HAP-1 (cell line): ENCODE data around the gene SRSF12.
"Not testable (repeated sequence)": the region's sequence is repeated elsewhere in the genome, so short reads cannot be mapped to it uniquely, and the experiment has no call there.

Experiments used
- DNase-seq, 2 experiments: peaks; one replicate each; pipeline ENCODE4 v3.0.0-alpha.2; 2016 to 2020; ENCODE audit warnings: low spot score in 2 of 2
- H3K27me3 ChIP-seq: fragments of 250-450 bp; sonication (Bioruptor Pico); 2 replicates; pipeline ENCODE4 v1.5.1; 2020; ENCODE audit warnings: low read depth, mild to moderate bottlenecking, moderate library complexity
- H3K36me3 ChIP-seq: fragments of 250-450 bp; sonication (Bioruptor Pico); replicated peaks from 2 replicates; pipeline ENCODE4 v1.5.1; 2020; ENCODE audit warnings: mild to moderate bottlenecking
- H3K4me1 ChIP-seq: fragments of 250-450 bp; sonication (Bioruptor Pico); 2 replicates; pipeline ENCODE4 v1.5.1; 2020; ENCODE audit warnings: mild to moderate bottlenecking
- H3K4me3 ChIP-seq: fragments of 250-450 bp; sonication (Bioruptor Pico); 2 replicates; pipeline ENCODE4 v1.5.1; 2020; ENCODE audit warnings: mild to moderate bottlenecking, moderate library complexity
- H3K9me3 ChIP-seq: fragments of 250-450 bp; sonication (Bioruptor Pico); 2 replicates; pipeline ENCODE4 v1.5.1; 2020; ENCODE audit warnings: mild to moderate bottlenecking, moderate library complexity
- in situ Hi-C: fragments of 300-500 bp; cut with MboI; formaldehyde crosslinking; loops from 3 replicates; pipeline ENCODE4 v1.14.3; 2020; ENCODE audit warnings: low sequenced_read_pairs, inconsistent platforms, mixed read lengths

The SRSF12 gene

DNA sequence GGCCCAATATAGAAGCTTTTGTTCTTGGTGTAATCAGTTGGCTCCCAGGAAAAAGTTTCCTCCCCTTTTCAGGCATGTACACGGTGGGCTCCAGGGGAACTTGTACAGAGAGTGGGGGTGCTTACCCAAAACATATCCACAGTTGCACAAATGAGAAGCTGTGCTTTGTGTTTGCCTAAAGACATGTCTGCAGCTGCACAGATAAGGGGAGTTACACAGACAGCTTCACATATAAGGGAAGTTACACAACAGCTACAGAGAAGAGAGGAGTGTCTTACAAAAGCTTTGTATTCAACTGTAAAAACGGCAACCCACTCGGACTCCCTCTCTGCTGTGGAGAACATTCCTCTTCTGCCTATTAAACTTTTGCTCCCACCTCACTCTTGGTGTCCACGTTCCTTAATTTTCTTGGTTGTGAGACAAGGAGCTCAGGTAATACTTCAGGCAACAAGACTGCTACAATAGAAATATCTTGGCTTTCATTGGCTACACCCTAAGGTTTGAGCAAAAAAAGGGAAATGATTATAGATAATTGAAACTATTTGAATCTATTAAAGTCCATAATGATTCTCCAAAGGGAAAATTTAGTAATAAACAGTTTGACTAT is 44.8 kb downstream of the SRSF12 start:
- in situ Hi-C loops, result no loop called here
- DNase-seq, result no peak
- Histone ChIP-seq H3K36me3 (no peaks in the 10 kb centered on the region), H3K4me3 (no peak overlapping the region), H3K27me3 (no peaks in the 10 kb centered on the region; the same call in 1 of the 2 replicates), H3K4me1 (no peaks in the 10 kb centered on the region), H3K9me3 (no peaks in the 10 kb centered on the region; the same call in none of the 2 replicates)

DNA sequence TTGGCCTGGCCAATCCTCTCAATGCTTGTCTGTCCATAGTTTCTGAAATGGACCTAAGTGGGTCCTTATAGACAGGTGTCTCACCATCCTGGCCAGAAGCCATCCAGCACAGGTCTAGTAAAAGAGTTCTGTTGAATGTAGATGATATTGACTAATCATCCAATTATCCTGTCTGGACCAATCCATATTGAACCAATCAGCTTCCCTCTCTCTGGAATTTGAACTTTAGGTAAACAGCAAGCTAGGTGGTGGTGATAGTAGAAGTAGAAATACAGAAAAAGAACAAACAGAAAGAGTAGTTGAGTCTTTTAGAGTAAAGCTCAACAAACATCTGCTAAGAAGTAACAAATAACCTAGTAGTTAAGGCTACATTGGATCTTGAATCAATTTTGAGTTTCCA is 46.8 kb downstream of the SRSF12 start:
- no peak for DNase-seq
- no peak overlapping the region for H3K4me3 ChIP-seq
- no peaks in the 10 kb centered on the region; the same call in none of the 2 replicates for H3K9me3 ChIP-seq
- H3K4me1 ChIP-seq, result no peaks in the 10 kb centered on the region
- in situ Hi-C loops, result no loop called here
- no peaks in the 10 kb centered on the region; the same call in 1 of the 2 replicates for H3K27me3 ChIP-seq
- no peaks in the 10 kb centered on the region for H3K36me3 ChIP-seq

DNA sequence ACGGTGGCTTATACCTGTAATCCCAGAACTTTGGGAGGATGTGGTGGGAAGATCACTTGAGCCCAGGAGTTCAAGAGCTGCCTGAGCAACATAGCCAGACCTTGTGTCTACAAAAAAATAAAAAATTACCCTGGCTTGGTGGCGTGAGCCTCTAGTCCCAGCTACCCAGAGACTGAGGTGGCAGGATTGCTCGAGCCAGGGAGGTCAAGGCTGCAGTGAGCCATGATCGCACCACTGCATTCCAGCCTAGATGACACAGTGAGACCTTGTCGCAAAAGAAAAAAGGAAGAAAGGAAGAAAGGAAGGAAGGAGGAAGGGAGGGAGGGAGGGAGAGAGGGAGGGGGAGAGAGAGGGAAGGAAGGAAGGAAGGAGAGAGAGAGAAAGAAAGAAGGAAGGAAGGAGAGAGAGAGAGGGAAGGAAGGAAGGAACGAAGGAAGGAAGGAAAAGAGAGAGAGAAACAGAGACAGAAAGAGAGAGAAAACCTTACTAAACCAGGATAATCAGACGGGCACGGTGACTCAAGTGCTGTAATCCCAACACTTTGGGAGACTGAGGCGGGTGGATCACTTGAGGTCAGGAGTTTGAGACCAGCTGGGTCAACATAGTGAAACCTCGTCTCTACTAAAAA is 48.2 kb downstream of the SRSF12 start:
- H3K4me3 ChIP-seq, result no peak overlapping the region
- no peaks in the 10 kb centered on the region; the same call in none of the 2 replicates for H3K9me3 ChIP-seq
- in situ Hi-C loops, result no loop called here
- no peaks in the 10 kb centered on the region for H3K36me3 ChIP-seq
- H3K4me1 ChIP-seq, result no peaks in the 10 kb centered on the region
- H3K27me3 ChIP-seq, result no peaks in the 10 kb centered on the region; the same call in 1 of the 2 replicates
- DNase-seq, result no peak

DNA sequence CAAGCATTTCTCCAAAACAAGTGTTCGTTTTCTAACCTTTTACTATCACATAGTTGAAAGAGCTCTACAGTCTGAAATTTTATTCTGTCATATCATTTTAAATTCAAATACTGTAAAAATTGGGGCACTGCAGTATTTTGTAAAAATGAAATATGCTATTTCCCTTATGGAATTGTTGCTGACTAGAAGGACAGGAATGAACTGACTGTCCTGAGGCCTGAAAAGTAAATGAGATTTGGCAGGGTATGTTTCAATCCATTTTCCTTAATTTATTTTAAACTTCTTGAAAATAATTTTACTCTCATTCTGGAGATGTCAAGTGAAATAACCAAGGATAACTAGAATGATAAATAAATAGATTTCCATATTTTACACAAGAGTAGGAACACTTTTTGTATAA is 49.2 kb downstream of the SRSF12 start:
- Histone ChIP-seq H3K9me3 (no peaks in the 10 kb centered on the region; the same call in none of the 2 replicates), H3K27me3 (no peaks in the 10 kb centered on the region; the same call in 1 of the 2 replicates), H3K36me3 (no peaks in the 10 kb centered on the region), H3K4me3 (no peak overlapping the region), H3K4me1 (no peaks in the 10 kb centered on the region)
- no peak for DNase-seq
- in situ Hi-C loops, result no loop called here

DNA sequence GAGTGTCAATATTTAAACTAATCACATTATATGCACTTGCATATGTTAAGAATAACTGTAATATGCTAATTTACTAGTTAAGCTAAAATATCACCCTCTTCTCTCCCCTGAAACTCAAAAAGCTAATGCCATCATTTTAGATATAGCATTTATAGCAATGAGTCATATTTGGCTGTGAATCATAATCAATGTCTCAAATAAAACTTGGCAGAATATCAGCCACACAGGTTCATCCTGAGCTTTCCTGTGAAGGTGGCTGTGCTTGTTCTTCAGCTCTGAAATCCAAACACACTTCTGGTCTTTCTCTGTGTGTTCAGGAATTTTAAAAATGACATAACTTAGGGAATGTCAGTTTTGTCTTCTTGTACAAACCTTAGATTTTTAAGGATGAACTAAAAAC is 50.1 kb downstream of the SRSF12 start:
- Histone ChIP-seq H3K27me3 (no peaks in the 10 kb centered on the region; the same call in 1 of the 2 replicates), H3K4me1 (no peaks in the 10 kb centered on the region), H3K4me3 (no peak overlapping the region), H3K9me3 (no peaks in the 10 kb centered on the region; the same call in 1 of the 2 replicates), H3K36me3 (no peaks in the 10 kb centered on the region)
- in situ Hi-C loops, result no loop called here
- no peak for DNase-seq

DNA sequence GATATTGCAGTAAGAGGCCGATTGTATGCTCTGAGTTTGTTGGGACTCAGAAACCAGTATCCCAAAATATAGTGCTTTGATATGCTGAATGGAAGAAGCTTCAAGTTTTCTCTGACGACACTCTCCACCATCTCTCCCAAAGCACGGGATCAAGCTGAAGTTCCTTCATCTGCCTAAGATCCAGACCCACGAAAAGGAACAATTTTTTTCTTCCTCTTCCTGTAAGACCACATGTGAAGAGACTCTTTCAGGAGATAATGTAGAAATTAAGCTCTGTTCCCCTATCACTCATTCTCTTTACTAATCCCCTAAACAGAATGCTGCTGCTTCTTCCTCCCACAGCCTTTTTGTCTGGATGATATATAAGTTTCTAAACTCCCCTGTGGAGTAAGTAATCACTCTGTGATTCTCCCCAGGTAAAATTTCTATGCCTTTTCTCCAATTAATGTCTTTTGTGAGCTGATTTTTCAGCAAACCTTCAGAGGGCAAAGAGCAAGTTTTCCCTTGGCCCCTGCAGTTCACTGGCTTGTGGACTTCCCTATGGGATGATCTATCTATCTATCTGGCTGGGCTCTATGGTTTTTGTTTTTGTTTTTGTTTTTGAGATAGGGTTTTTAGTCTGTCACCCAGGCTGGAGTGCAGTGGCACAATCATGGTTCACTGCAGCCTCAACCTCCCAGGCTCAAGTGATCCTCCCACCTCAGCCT is 50.8 kb downstream of the SRSF12 start:
- Histone ChIP-seq H3K36me3 (no peaks in the 10 kb centered on the region), H3K27me3 (no peaks in the 10 kb centered on the region), H3K9me3 (no peaks in the 10 kb centered on the region; the same call in 1 of the 2 replicates), H3K4me3 (no peak overlapping the region), H3K4me1 (no peaks in the 10 kb centered on the region)
- in situ Hi-C loops, result no loop called here
- no peak for DNase-seq

DNA sequence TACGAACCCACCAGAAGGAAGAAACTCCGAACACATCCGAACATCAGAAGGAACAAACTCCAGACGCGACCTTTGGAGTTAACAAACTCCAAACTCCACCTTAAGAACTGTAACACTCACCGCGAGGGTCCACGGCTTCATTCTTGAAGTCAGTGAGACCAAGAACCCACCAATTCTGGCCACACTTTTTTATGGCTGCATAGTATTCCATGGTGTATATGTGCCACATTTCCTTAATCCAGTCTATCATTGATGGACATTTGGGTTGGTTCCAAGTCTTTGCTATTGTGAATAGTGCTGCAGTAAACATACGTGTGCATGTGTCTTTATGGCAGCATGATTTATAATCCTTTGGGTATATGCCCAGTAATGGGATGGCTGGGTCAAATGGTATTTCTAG is 51.8 kb downstream of the SRSF12 start:
- H3K4me3 ChIP-seq, in situ Hi-C loops, H3K9me3 ChIP-seq, H3K36me3 ChIP-seq, H3K4me1 ChIP-seq, DNase-seq, H3K27me3 ChIP-seq: not testable (repeated sequence)

DNA sequence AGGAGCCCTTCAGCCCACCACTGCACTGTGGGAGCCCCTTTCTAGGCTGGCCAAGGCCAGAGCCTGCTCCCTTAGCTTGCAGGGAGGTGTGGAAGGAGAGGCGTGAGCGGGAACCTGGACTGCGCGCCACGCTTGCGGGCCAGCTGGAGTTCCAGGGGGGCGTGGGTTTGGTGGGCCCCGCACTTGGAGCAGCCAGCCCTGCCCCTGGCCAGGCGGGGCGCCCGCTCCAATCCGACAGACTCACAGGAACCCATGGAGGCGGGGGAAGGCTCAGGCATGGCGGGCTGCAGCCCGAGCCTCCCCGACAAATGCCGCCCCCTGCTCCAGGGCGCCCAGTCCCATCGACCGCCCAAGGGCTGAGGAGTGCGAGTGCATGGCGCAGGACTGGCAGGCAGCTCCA is 52.9 kb downstream of the SRSF12 start:
- H3K27me3 ChIP-seq, in situ Hi-C loops, H3K4me1 ChIP-seq, H3K9me3 ChIP-seq, H3K4me3 ChIP-seq, DNase-seq, H3K36me3 ChIP-seq: not testable (repeated sequence)

DNA sequence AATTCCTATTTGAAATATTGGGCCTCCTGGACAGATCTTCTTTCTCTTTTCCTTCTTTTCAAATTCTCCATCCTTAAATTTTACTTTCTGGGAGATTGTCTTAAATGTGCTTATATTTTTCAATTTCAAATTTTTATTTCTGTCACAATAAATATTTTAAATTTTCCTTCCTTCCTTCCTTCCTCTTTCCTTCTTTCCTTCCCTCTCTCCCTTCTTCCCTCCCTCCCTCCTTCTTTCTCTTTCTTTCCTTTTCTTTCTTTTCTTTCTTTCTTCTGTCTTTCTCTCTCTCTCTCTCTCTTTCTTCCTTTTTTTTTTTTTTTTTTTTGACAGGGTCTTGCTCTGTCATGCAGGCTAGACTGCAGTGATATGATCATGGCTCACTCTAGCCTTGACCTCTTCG is 54.0 kb downstream of the SRSF12 start:
- no peak overlapping the region for H3K4me3 ChIP-seq

DNA sequence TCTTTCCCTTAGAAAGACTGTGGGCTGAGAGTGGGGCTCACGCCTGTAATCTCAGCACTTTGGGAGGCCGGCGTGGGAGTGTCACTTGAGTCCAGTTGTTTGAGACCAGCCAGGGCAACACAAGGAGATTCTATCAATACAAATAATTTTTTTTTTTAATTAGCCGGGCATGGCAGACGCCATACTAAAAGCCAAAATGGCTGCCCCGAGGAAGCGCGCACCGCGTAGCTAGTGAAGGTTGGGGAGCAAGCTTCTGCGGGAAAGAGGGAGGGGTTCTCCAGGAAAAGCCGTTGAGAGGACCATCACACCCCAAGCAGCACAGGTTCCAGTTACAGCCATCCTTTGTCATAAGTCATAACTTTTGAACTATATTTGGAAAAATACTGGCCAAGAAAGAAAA is 58.6 kb downstream of the SRSF12 start:
- Histone ChIP-seq H3K9me3 (no peaks in the 10 kb centered on the region), H3K36me3 (no peaks in the 10 kb centered on the region), H3K4me1 (no peaks in the 10 kb centered on the region), H3K4me3 (no peak overlapping the region), H3K27me3 (no peaks in the 10 kb centered on the region)
- in situ Hi-C loops, result no loop called here
- DNase-seq, result no peak

More for the DNA sequence above, 54.0 kb downstream of the SRSF12 start:
- no peaks in the 10 kb centered on the region for H3K9me3 ChIP-seq
- no peaks in the 10 kb centered on the region for H3K27me3 ChIP-seq
- no peak for DNase-seq
- no peaks in the 10 kb centered on the region for H3K36me3 ChIP-seq
- no peaks in the 10 kb centered on the region for H3K4me1 ChIP-seq
- in situ Hi-C loops, result no loop called here

DNA sequence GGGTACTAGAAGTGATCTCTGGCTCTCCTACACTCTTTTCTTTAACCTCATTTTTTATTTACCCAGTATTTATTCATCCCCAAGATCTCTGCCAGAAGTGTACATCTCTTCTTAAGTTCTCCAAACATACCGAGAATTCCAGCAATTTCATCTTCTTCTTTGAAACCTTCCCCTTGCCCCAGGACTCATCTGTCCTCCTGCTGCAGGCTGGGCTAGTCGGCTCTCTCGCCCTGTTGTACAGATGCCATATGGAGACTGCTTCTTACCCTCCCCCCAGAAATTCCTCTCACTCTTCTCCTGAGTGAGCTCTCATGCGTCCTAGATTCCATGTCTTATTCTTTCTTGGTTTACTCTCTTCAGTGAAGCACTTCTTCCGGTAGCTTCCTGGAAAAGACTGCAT is 59.2 kb downstream of the SRSF12 start:
- no peak for DNase-seq
- H3K4me3 ChIP-seq, result no peak overlapping the region
- H3K4me1 ChIP-seq, result no peaks in the 10 kb centered on the region
- no peaks in the 10 kb centered on the region for H3K27me3 ChIP-seq
- in situ Hi-C loops, result no loop called here
- H3K36me3 ChIP-seq, result no peaks in the 10 kb centered on the region
- no peaks in the 10 kb centered on the region for H3K9me3 ChIP-seq

DNA sequence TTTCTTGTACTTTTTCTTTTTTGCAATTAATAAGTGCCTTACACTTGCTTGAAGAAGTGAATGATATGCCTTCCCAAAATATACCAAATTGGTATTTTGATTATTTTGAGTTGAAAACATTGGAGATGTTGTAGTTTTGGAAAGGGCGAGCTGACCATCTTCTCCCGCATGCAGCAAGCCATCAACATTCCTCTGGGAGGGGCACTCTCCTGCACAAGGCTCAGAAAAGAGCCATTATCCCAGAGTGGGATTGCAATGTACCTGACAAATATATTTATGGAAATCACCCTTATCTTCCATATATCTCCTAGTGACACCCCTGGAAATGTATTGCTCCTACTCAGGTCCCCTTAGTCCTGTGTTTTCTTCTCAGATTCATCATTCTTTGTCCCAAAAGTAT is 60.1 kb downstream of the SRSF12 start:
- in situ Hi-C loops, result no loop called here
- H3K9me3 ChIP-seq, result no peaks in the 10 kb centered on the region
- DNase-seq, result no peak
- no peak overlapping the region for H3K4me3 ChIP-seq
- H3K36me3 ChIP-seq, result no peaks in the 10 kb centered on the region
- H3K4me1 ChIP-seq, result no peaks in the 10 kb centered on the region
- no peaks in the 10 kb centered on the region for H3K27me3 ChIP-seq

DNA sequence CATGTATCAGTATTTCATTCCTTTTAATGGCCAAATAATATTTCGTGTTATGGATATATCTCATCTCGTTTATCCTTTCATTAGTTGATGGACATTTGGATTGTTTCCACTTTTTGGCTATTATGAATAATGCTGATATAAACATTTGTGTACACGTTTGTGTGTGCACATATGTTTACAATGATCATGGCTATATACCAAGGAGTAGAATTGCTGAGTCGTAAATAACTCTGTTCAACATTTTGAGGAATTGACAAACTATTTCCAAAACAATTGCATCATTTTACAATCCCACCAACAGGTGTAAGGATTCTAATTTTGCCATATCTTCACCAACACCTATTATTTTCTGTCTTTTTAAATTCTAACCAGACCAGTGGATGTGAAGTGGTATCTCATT is 63.7 kb downstream of the SRSF12 start:
- no peak overlapping the region for H3K4me3 ChIP-seq
- H3K36me3 ChIP-seq, result no peaks in the 10 kb centered on the region
- in situ Hi-C loops, result no loop called here
- H3K9me3 ChIP-seq, result no peaks in the 10 kb centered on the region
- H3K4me1 ChIP-seq, result no peaks in the 10 kb centered on the region
- DNase-seq, result no peak
- no peaks in the 10 kb centered on the region for H3K27me3 ChIP-seq

DNA sequence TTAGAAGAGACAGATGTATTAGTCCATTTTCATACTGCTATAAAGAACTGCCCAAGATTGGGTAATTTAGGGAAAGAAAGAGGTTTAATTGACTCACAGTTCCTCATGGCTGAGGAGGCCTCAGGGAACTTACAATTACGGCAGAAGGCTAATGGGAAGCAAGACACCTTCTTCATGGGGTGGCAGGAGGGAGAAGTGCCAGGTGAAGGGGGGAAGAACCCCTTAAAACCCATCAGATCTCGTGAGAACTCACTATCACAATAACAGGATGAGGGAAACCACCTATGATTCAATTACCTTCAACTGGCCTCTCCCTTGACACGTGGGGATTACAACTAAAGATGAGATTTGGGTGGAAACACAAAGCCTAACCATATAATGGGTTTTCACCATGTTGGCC is 66.2 kb downstream of the SRSF12 start:
- Histone ChIP-seq H3K4me1 (no peaks in the 10 kb centered on the region), H3K9me3 (no peaks in the 10 kb centered on the region), H3K36me3 (no peaks in the 10 kb centered on the region), H3K27me3 (no peaks in the 10 kb centered on the region), H3K4me3 (no peak overlapping the region)
- in situ Hi-C loops, result no loop called here
- DNase-seq, result no peak
